ENCODE results near the gene KRT35. TPM values are rescaled to one million over a fixed set of nuclear protein-coding genes. Genes with fewer than 3 reads are reported as not detected.

Gene KRT35
- total RNA-seq, 1 experiment from 2014 or later = not detected

GRCh38 chr17:41490000-41490990 is 9.3 kb upstream of the KRT35 start:
- DNase-seq (ENCODE audit: low read depth) = no peak

- no peak for DNase-seq (ENCODE audit: low read depth)
Observed at GRCh38 chr17:41489531-41489930, 8.6 kb upstream of the KRT35 start, which contains the start of gene KRT36. TSS of gene KRT36 (minus strand) at chr17:41489910. CDS start at chr17:41489864, 46 bp downstream.

GRCh38 chr17:41486809-41487530 is 6.0 kb upstream of the KRT35 start:
- DNase-seq (ENCODE audit: low read depth) = no peak

- DNase-seq (ENCODE audit: low read depth) = no peak
Observed at GRCh38 chr17:41486316-41486715, 5.4 kb upstream of the KRT35 start.

GRCh38 chr17:41484920-41485904 is 4.3 kb upstream of the KRT35 start:
- no peak for DNase-seq (ENCODE audit: low read depth)

- no peak for DNase-seq (ENCODE audit: low read depth)
Observed at GRCh38 chr17:41483991-41484826, 3.3 kb upstream of the KRT35 start.

- no peak for DNase-seq (ENCODE audit: low read depth)
Observed at GRCh38 chr17:41483531-41483930, 2.6 kb upstream of the KRT35 start.

GRCh38 chr17:41480581-41480980 is 370 bp downstream of the KRT35 start:
- no peak for DNase-seq (ENCODE audit: low read depth)

GRCh38 chr17:41480136-41480535 is 815 bp downstream of the KRT35 start:
- no peak for DNase-seq (ENCODE audit: low read depth)

GRCh38 chr17:41478237-41478636 is 2.7 kb downstream of the KRT35 start:
- DNase-seq (ENCODE audit: low read depth) = no peak

GRCh38 chr17:41476866-41477815 is 3.8 kb downstream of the KRT35 start:
- DNase-seq (ENCODE audit: low read depth) = no peak

- DNase-seq (ENCODE audit: low read depth) = no peak
Observed at GRCh38 chr17:41475421-41475820, 5.5 kb downstream of the KRT35 start.

GRCh38 chr17:41474863-41475262 is 6.1 kb downstream of the KRT35 start:
- no peak for DNase-seq (ENCODE audit: low read depth)

- no peak for DNase-seq (ENCODE audit: low read depth)
Observed at GRCh38 chr17:41468346-41468745, 12.6 kb downstream of the KRT35 start.

GRCh38 chr17:41467561-41467960 is 13.4 kb downstream of the KRT35 start:
- DNase-seq (ENCODE audit: low read depth) = no peak

GRCh38 chr17:41466988-41467387 is 14.0 kb downstream of the KRT35 start, which contains the start of gene KRT32:
TSS of gene KRT32 (minus strand) at chr17:41467386. CDS start at chr17:41467325, 61 bp downstream.
- DNase-seq (ENCODE audit: low read depth) = no peak

GRCh38 chr17:41464682-41465081 is 16.3 kb downstream of the KRT35 start:
- peak; percentile 91 for DNase-seq (ENCODE audit: low read depth)

- DNase-seq (ENCODE audit: low read depth) = no peak
Observed at GRCh38 chr17:41464173-41464572, 16.8 kb downstream of the KRT35 start.

- no peak for DNase-seq (ENCODE audit: low read depth)
Observed at GRCh38 chr17:41463746-41464145, 17.2 kb downstream of the KRT35 start.

Measured in HT1080 (cell line).